Gastrocnemius medialis (tissue), 4 donors: ENCODE data around the gene RNGTT. TPM values are rescaled to one million over a fixed set of nuclear protein-coding genes. Genes with fewer than 3 reads are reported as not detected.

Source experiments
- ATAC-seq, 2 donors: fragments of 150-250 bp; one replicate each; pipeline ENCODE4 v1.9.1; 2016
- DNase-seq, 2 donors: peaks; one replicate each; pipeline ENCODE4 v3.0.0-alpha.2; 2019
- H3K27ac ChIP-seq, 4 donors: fragments of 200-600 bp; sonication (generic); 1 replicate in 1 of 4; 2 replicates in 3 of 4; pipeline ENCODE4 v1.5.1; 2016 to 2018; ENCODE audit warnings: mild to moderate bottlenecking in 2 of 4, moderate library complexity in 1 of 4
- H3K27me3 ChIP-seq, 3 donors: fragments of 200-600 bp; sonication (generic) in 2 of 3; 1 replicate in 1 of 3; 2 replicates in 2 of 3; pipeline versions ENCODE4 v1.5.1 to v1.6.0; 2016 to 2019; ENCODE audit warnings: mild to moderate bottlenecking in 1 of 3, moderate library complexity in 1 of 3
- H3K36me3 ChIP-seq, 2 donors: fragments of 200-600 bp; sonication (generic) in 1 of 2; one replicate each; pipeline ENCODE4 v1.5.1; 2017 to 2018
- H3K4me1 ChIP-seq, 2 donors: fragments of 200-600 bp; sonication (generic) in 1 of 2; one replicate each; pipeline ENCODE4 v1.5.1; 2016 to 2017; ENCODE audit warnings: mild to moderate bottlenecking in 2 of 2
- H3K4me3 ChIP-seq, 4 donors: fragments of 200-600 bp; sonication (generic) in 3 of 4; 1 replicate in 1 of 4; 2 replicates in 3 of 4; pipeline ENCODE4 v1.5.1; 2016 to 2019; ENCODE audit warnings: mild to moderate bottlenecking in 2 of 4
- H3K9me3 ChIP-seq, 3 donors: fragments of 200-600 bp; sonication (generic) in 2 of 3; 1 replicate in 1 of 3; 2 replicates in 2 of 3; pipeline ENCODE4 v1.5.1; 2016 to 2019
- CTCF ChIP-seq, 5 experiments: fragments of 450-650 bp in 3 of 5; fragments of 200-600 bp in 2 of 5; sonication (generic) in 2 of 5; IDR thresholded peaks in 4 of 5; conservative IDR thresholded peaks in 1 of 5; 1 replicate in 4 of 5; 2 replicates in 1 of 5; pipeline ENCODE4 v1.5.1; 2016 to 2019; ENCODE audit warnings: antibody characterized with exemption in 5 of 5, mild to moderate bottlenecking in 3 of 5, moderate library complexity in 3 of 5
- POLR2A ChIP-seq, 2 donors: fragments of 450-650 bp; IDR thresholded peaks; one replicate each; pipeline ENCODE4 v1.6.1; 2017; ENCODE audit warnings: antibody characterized with exemption in 2 of 2, mild to moderate bottlenecking in 2 of 2, moderate library complexity in 2 of 2
- in situ Hi-C, 4 donors: fragments of 200-750 bp; cut with MboI; loops; one replicate each; pipeline versions ENCODE4 v1.15.0 to v1.8.0; 2017; ENCODE audit warnings: low sequenced_read_pairs in 4 of 4
- intact Hi-C: fragments of 100-400 bp; cut with DNase I; formaldehyde crosslinking; loops from one replicate; pipeline ENCODE4 v1.15.1; 2023; ENCODE audit warnings: low total_unique reads
- total RNA-seq, 4 donors: library from RNA; depleted of rRNA; stranded (reverse); fragments of >200 nt; gene quantifications; one replicate each; pipeline versions ENCODE4 v1.1.0 to v1.2.3, GENCODE V29; 2016

Gene RNGTT
- total RNA-seq, 4 donors from 2014 or later, result 4.9 to 11.3 (median 8.2) TPM

GRCh38 chr6:88922775-88923548 lies 40.5 kb downstream of the RNGTT start:
- Histone ChIP-seq H3K27ac (no peak overlapping the region), H3K4me1 (no peaks in the 10 kb centered on the region), H3K4me3 (no peak overlapping the region), H3K9me3 (no peaks in the 10 kb centered on the region), H3K36me3 (peaks cover 0 to 12% of the 10 kb centered on the region in 2 donors), H3K27me3 (no peaks in the 10 kb centered on the region)
- DNase-seq (no peak), ATAC-seq (no peak)
- in situ Hi-C loops (no loop called here), intact Hi-C loops (no loop called here)
- TF ChIP-seq CTCF (IDR thresholded peaks at IDR 0.05 in 4 of 5, conservative IDR thresholded peaks at IDR 0.05 in 1 of 5) (no peak), POLR2A (IDR thresholded peaks at IDR 0.05) (no peak)

DNA sequence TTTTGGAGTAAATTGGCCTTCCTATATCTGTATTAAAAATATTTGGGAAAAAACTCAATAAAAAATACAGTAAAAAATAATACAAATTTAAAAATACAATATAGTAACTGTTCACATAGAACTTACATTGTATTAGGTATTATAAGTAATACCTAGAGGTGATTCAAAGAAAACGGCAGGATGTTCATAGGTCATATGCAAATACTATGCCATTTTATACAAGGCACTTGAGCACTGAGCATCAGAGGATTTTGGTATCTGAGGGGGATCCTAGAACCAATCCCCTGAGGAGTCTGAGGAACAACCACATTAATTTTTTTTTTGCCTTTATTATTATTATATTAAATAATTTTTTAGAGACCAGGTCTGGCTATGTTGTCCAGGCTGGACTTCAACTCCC lies 41.7 kb downstream of the RNGTT start:
- in situ Hi-C loops, result no loop called here
- no peak for TF ChIP-seq POLR2A (IDR thresholded peaks at IDR 0.05)
- TF ChIP-seq CTCF (IDR thresholded peaks at IDR 0.05 in 4 of 5, conservative IDR thresholded peaks at IDR 0.05 in 1 of 5), result no peak
- Histone ChIP-seq H3K36me3 (peaks cover 0 to 12% of the 10 kb centered on the region in 2 donors), H3K27ac (no peak overlapping the region), H3K4me1 (no peaks in the 10 kb centered on the region), H3K27me3 (no peaks in the 10 kb centered on the region), H3K9me3 (no peaks in the 10 kb centered on the region), H3K4me3 (no peak overlapping the region)
- DNase-seq, result no peak
- intact Hi-C loops, result no loop called here
- no peak for ATAC-seq

DNA sequence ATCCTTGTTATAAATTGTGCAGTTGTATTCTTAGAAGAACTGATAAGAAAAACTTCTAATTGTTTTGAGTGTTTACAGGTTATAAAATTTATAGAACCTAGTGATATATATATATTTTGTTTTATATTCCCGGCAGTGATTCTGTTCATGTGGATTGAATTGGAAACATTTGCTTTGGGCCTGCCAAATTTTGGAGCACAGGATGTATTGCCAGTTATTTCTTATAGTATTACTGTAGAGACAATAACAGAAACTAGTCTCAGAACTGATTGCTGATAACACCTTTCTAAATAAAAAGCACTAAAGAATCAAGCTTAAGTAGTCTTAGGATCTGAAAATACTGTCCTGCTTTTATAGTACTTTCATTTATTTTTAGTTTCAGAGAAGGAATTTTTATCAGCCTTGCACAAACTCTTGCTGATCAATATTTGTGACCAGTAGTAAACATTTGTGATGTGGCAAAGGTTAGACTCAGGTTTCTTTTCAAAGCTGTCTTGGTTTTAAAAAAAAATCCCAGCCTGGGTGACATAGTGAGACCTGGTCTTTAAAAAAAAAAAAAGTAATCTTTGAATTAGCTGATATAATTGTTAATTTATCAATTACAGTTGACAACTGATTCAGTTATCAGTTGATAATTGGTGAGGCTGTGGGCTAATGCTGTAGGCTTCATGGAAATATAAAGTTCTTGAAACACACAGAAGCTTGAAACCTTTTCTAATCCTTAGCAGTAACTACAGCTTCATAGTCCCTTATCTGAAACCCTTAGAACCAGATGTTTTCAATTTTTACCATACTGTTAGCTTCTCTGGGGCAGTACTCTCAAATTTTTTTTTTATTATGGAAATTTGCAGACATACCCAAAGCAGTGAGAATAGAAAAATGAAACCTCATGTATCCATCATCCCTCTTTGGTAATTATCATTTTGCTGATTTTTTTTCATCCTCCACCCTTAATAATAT lies 42.4 kb downstream of the RNGTT start:
- Histone ChIP-seq H3K4me1 (no peaks in the 10 kb centered on the region), H3K4me3 (no peak overlapping the region), H3K27me3 (no peaks in the 10 kb centered on the region), H3K9me3 (no peaks in the 10 kb centered on the region), H3K27ac (no peak overlapping the region), H3K36me3 (peaks cover 0 to 12% of the 10 kb centered on the region in 2 donors)
- no peak for DNase-seq
- intact Hi-C loops (no loop called here), in situ Hi-C loops (no loop called here)
- no peak for ATAC-seq
- TF ChIP-seq CTCF (IDR thresholded peaks at IDR 0.05 in 4 of 5, conservative IDR thresholded peaks at IDR 0.05 in 1 of 5), result no peak

- Histone ChIP-seq H3K4me3 (no peak overlapping the region), H3K27ac (no peak overlapping the region), H3K4me1 (no peaks in the 10 kb centered on the region), H3K9me3 (no peaks in the 10 kb centered on the region), H3K36me3 (peaks cover 0 to 12% of the 10 kb centered on the region in 2 donors), H3K27me3 (no peaks in the 10 kb centered on the region)
- DNase-seq (no peak), ATAC-seq (no peak)
- in situ Hi-C loops, result no loop called here
- intact Hi-C loops, result no loop called here
- no peak for TF ChIP-seq CTCF (IDR thresholded peaks at IDR 0.05 in 4 of 5, conservative IDR thresholded peaks at IDR 0.05 in 1 of 5)
Measured at GRCh38 chr6:88920088-88920487, 43.3 kb downstream of the RNGTT start.
